Activated CD8-positive, alpha-beta T cell treated with anti-CD3 and anti-CD28 coated beads for 36 hours (primary cell): ENCODE data around the gene CORO1C. TPM values are rescaled to one million over a fixed set of nuclear protein-coding genes. Genes with fewer than 3 reads are reported as not detected.

ENCODE experiments used
- ATAC-seq: fragments of 200-7000 bp; cut with Tn5 transposase; one replicate; pipeline ENCODE4 v1.10.0; 2021; ENCODE audit warnings: mild to moderate bottlenecking, moderate library complexity
- CTCF ChIA-PET: fragments of 350-600 bp; sonication (Branson Sonifier 250); formaldehyde crosslinking; loops from one replicate; lab custom pipeline; 2021; ENCODE audit warnings: antibody characterized with exemption; lab: Charles Lee
- POLR2A ChIA-PET: fragments of 350-600 bp; sonication (Branson Sonifier 250); formaldehyde crosslinking; loops from one replicate; lab custom pipeline; 2021; ENCODE audit warnings: antibody characterized with exemption; lab: Charles Lee
- DNase-seq: peaks from one replicate; pipeline ENCODE4 v3.0.0-alpha.2; 2020
- H3K27ac Mint-ChIP-seq: one replicate; pipeline ENCODE4 v1.8.0; 2021; ENCODE audit warnings: mild to moderate bottlenecking, mixed read lengths
- H3K27me3 Mint-ChIP-seq: one replicate; pipeline ENCODE4 v1.8.0; 2021; ENCODE audit warnings: mixed read lengths
- H3K36me3 Mint-ChIP-seq: one replicate; pipeline ENCODE4 v1.8.0; 2021; ENCODE audit warnings: low read depth, mixed read lengths
- H3K4me1 Mint-ChIP-seq: one replicate; pipeline ENCODE4 v1.8.0; 2021; ENCODE audit warnings: low read depth, mixed read lengths
- H3K4me3 Mint-ChIP-seq: one replicate; pipeline ENCODE4 v1.8.0; 2021; ENCODE audit warnings: mild to moderate bottlenecking, moderate library complexity, mixed read lengths
- H3K9me3 Mint-ChIP-seq: one replicate; pipeline ENCODE4 v1.8.0; 2021; ENCODE audit warnings: mixed read lengths
- intact Hi-C: fragments of 100-400 bp; cut with micrococcal nuclease; formaldehyde crosslinking; loops from one replicate; pipeline ENCODE4 v1.10.0; 2022
- total RNA-seq, 2 experiments: library from RNA; stranded (reverse); gene quantifications; one replicate each; pipeline ENCODE4 v1.2.3, GENCODE V29; 2021
- TF ChIP-seq, protein P1 (sequence below): fragments of 200-600 bp; IDR thresholded peaks from one replicate; pipeline ENCODE4 v1.8.0; 2022; ENCODE audit warnings: antibody characterized with exemption, mild to moderate bottlenecking

Gene CORO1C
- total RNA-seq, 2 experiments from 2014 or later: 90.1 to 98.9 TPM

DNA sequence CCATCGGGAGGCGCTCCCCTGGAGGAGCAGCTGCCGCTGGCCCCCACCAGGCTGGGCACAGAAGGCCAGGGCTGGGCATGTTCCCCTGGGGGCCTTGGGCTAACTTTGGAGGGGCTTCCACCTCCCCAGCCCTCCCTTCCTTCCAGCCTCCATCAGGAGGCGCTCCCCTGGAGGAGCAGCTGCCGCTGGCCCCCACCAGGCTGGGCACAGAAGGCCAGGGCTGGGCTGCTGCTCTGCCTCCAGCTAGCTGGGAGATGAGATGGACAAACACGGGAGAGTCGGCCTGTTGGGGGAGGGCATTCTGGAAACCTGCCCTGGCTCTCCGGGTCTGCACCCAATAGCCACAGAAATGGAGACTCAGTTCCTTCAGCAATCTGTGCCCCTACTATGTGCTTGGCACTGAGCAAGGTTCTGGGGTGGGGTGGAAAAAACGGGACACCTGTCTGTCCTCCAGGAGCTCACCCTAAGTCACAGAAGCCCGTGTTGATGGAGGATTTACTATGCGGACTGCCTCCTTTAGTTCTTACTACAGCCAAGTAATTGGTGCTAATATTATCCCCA is 39.0 kb upstream of the CORO1C start:
- Mint-ChIP-seq H3K9me3 (no peaks in the 10 kb centered on the region), H3K27ac (no peak overlapping the region), H3K36me3 (no peaks in the 10 kb centered on the region), H3K4me1 (peaks cover 4% of the 10 kb centered on the region), H3K27me3 (peaks cover 2% of the 10 kb centered on the region), H3K4me3 (no peak overlapping the region)
- POLR2A ChIA-PET: interaction anchor here (0.6 kb wide), 1 partner anchor 55 kb away, joined by 3 read pairs; no protein-coding TSS in a partner anchor
- DNase-seq (no peak), ATAC-seq (no peak)
- TF ChIP-seq, protein P1, sequence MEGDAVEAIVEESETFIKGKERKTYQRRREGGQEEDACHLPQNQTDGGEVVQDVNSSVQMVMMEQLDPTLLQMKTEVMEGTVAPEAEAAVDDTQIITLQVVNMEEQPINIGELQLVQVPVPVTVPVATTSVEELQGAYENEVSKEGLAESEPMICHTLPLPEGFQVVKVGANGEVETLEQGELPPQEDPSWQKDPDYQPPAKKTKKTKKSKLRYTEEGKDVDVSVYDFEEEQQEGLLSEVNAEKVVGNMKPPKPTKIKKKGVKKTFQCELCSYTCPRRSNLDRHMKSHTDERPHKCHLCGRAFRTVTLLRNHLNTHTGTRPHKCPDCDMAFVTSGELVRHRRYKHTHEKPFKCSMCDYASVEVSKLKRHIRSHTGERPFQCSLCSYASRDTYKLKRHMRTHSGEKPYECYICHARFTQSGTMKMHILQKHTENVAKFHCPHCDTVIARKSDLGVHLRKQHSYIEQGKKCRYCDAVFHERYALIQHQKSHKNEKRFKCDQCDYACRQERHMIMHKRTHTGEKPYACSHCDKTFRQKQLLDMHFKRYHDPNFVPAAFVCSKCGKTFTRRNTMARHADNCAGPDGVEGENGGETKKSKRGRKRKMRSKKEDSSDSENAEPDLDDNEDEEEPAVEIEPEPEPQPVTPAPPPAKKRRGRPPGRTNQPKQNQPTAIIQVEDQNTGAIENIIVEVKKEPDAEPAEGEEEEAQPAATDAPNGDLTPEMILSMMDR: no peak
- CTCF ChIA-PET: interaction anchor here (1.0 kb wide), 1 partner anchor 33 kb away, joined by 3 read pairs; no protein-coding TSS in a partner anchor
- intact Hi-C loops: no loop called here

DNA sequence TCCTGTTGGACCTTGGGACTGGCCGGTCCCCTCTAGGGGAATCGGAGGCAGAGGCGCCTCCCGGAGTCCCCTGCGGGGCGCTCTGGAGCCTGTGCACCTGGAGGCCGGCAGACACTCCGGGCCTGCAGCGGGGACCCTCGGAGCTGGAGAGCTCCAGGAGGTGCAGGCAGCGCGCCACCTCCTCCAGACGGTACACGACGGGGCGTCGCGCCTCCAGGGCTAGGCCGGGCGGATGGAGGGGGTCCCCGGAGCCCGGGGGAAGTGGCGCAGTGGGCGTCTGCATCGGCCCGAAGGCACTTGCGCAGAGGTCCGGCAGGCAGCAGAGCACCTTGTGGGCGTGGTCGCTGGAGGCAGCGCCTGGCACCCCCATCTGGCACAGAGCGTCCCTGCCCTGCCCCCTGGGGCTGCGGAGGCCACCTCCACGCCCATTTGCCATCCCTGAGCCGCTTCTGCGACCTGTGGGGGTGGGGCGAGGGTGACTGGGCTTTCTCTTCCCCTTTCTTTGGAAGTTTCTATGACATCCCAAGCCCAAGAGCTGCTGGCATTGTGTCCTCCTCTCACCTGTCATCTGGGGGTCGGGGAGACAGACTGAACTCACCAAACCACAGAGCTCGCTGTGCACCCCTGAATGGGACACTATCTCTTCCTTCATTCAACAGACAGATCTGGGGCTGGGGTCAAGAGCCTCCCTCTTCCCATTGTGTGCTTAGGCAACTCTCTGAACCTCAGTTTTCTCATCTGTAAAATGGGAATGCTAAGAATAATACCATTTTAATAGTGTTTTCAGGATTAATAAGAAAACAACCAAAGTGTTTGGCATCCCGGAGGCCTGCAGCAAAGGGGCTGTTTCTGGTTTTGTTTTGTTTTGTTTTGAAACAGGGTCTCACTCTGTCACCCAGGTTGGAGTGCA is 37.5 kb upstream of the CORO1C start:
- Mint-ChIP-seq H3K36me3 (no peaks in the 10 kb centered on the region), H3K9me3 (no peaks in the 10 kb centered on the region), H3K27me3 (peaks cover 2% of the 10 kb centered on the region), H3K4me1 (peaks cover 4% of the 10 kb centered on the region), H3K4me3 (no peak overlapping the region), H3K27ac (no peak overlapping the region)
- intact Hi-C loops: no loop called here
- CTCF ChIA-PET: interaction anchor here (0.6 to 2.5 kb wide), 4 partner anchors 49 to 199 kb away, joined by 3 to 6 read pairs (median 4); no protein-coding TSS in a partner anchor
- DNase-seq: peak; percentile 35
- POLR2A ChIA-PET: no interaction called here
- TF ChIP-seq, protein P1: no peak
- ATAC-seq: peak; percentile 75

DNA sequence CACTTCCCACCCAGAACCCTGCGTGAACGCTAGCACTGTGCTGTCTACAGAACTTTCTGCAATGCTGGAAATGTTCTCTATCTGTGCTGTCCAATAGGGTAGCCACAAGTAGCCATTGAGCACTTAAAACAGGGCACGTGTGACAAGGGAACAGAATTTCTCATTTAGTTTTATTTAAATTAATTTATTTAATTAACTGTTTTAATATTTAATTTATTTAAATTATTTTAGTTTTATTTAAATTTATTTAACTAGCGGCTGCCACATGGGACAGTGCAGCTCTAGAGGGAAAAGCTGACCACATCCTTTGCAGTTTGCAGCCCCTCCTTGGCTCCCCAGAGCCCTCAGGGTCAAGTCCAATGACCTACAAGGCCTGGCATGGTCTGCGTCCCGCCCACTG is 35.0 kb upstream of the CORO1C start:
- Mint-ChIP-seq H3K36me3 (no peaks in the 10 kb centered on the region), H3K4me3 (no peak overlapping the region), H3K27ac (no peak overlapping the region), H3K9me3 (no peaks in the 10 kb centered on the region), H3K27me3 (peaks cover 2% of the 10 kb centered on the region), H3K4me1 (peaks cover 4% of the 10 kb centered on the region)
- no peak for DNase-seq
- TF ChIP-seq, protein P1: no peak
- POLR2A ChIA-PET: interaction anchor here (0.6 kb wide), 1 partner anchor 339 kb away, joined by 3 read pairs; no protein-coding TSS in a partner anchor
- intact Hi-C loops: no loop called here
- CTCF ChIA-PET: no interaction called here
- ATAC-seq: no peak

DNA sequence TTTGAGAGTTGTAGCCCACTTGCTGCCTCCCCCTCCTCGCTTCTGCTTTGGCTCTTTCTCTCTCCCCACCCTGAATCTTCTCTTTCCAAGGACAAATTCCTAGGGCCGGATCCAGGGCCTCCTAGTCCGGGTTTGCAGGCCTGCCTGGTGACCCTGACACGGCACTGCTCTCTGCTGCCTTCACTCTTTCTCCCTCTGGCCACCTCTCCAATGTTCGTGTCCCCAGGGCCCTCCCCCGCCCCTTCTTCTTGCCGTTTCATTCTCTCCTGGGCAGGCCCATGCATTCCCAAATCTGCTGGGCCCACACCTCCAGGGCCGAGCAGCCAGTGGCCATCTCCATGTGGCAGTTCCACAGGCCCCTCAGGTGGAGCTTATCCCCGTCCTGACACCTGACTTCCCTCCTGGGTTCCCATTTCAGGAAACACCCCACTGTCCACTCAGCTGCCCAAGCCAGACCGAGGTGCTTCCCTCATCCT is 34.0 kb upstream of the CORO1C start:
- no peak for DNase-seq
- ATAC-seq: no peak
- ChIA-PET CTCF (interaction anchor here (1.5 kb wide), 1 partner anchor 100 kb away, joined by 4 read pairs; no protein-coding TSS in a partner anchor), POLR2A (interaction anchor here (0.5 kb wide), 1 partner anchor 136 kb away, joined by 3 read pairs; no protein-coding TSS in a partner anchor)
- Mint-ChIP-seq H3K4me1 (peaks cover 4% of the 10 kb centered on the region), H3K36me3 (no peaks in the 10 kb centered on the region), H3K27me3 (no peaks in the 10 kb centered on the region), H3K9me3 (no peaks in the 10 kb centered on the region), H3K4me3 (no peak overlapping the region), H3K27ac (no peak overlapping the region)
- TF ChIP-seq, protein P1: no peak
- intact Hi-C loops: no loop called here
